SH-SY5Y (cell line): ENCODE measurements around the gene EN2.

ENCODE experiments used
- GATA2 ChIP-seq: IDR thresholded peaks from 2 replicates; pipeline ENCODE4 v1.6.1; 2011; ENCODE audit warnings: mild to moderate bottlenecking, low read depth, low read length
- GATA3 ChIP-seq: IDR thresholded peaks from 2 replicates; pipeline ENCODE4 v1.6.1; 2011; ENCODE audit warnings: low read depth, mild to moderate bottlenecking, low read length, moderate library complexity

DNA sequence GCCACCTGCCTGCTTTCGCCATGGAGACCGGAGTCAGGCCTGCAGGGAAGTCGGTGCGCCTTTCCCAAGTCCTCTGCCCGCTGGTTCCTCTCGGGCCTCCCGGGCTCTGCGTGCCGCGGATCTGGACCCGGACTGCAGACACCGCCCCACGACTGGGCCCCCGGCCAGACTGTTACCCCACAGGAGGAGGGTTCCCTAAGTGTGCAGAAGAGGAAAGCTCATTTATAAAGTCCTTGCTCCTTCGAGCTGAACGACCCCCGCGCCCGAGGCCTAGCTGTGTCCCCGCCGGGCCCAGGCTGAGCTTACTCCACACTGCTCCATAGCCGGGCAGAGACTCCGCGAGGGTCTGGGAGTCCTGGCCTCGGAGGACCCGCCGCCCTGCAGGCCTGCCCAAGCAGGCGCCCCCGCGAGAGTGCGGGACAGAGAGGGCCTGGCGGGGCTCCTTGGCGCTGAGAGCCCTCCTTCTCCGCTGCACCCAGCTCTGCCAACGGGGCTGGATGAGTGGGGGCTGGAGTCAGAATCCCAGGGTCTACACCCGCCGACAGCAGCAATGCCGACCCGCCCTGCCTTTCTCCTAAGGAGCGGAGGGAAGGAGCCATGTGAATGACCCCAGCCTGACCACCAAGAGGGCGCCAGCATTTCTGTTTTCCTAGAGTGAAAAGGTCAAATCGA is 8.3 kb downstream of the EN2 start:
- TF ChIP-seq GATA2 = no peak
- no peak for TF ChIP-seq GATA3
